ENCODE measurements around the gene FBXO44. TPM values are rescaled to one million over a fixed set of nuclear protein-coding genes. Genes with fewer than 3 reads are reported as not detected.

Gene FBXO44
- total RNA-seq, 1 experiment from 2014 or later: 19.3 TPM

- DNase-seq (ENCODE audit: low spot score): no peak
- Histone ChIP-seq H3K4me1 (ENCODE audit: insufficient read depth, low read length, poor library complexity, severe bottlenecking) (peaks cover 23% of the 10 kb centered on the region), H3K9me3 (ENCODE audit: low read depth, low read length, poor library complexity, severe bottlenecking) (no peaks in the 10 kb centered on the region), H3K27ac (ENCODE audit: low read depth, low read length, poor library complexity, severe bottlenecking) (no peak overlapping the region), H3K4me3 (ENCODE audit: low read depth, low read length, poor library complexity, severe bottlenecking) (no peak overlapping the region), H3K27me3 (replicated peaks; ENCODE audit: insufficient read depth, low read depth, low read length, poor library complexity) (no peaks in the 10 kb centered on the region), H3K36me3 (ENCODE audit: insufficient read depth, low read length, poor library complexity, severe bottlenecking) (peaks cover 10% of the 10 kb centered on the region)
- ChIA-PET POLR2A (ENCODE audit: low non-redundant PET) (no interaction called here), CTCF (no interaction called here)
- intact Hi-C loops (cut with micrococcal nuclease; ENCODE audit: unreplicated experiment): no loop called here
- TF ChIP-seq CTCF (conservative IDR thresholded peaks at IDR 0.05; ENCODE audit: low read depth, low read length) (no peak), EZH2 (IDR thresholded peaks at IDR 0.05; ENCODE audit: borderline replicate concordance, low read depth, low read length, poor library complexity, severe bottlenecking) (no peak)
- no TSS peak for BruUV-seq (replicated peaks)
These were observed 1.4 kb upstream of the FBXO44 start for GRCh38 chr1:11653101-11653860.

GRCh38 chr1:11653861-11654136 is 878 bp upstream of the FBXO44 start:
- H3K36me3 ChIP-seq (ENCODE audit: insufficient read depth, low read length, poor library complexity, severe bottlenecking): peaks cover 12% of the 10 kb centered on the region
- TF ChIP-seq EZH2 (IDR thresholded peaks at IDR 0.05; ENCODE audit: borderline replicate concordance, low read depth, low read length, poor library complexity, severe bottlenecking): no peak
- no peak for TF ChIP-seq CTCF (conservative IDR thresholded peaks at IDR 0.05; ENCODE audit: low read depth, low read length)
- BruUV-seq (replicated peaks): no TSS peak
- H3K4me3 ChIP-seq (ENCODE audit: low read depth, low read length, poor library complexity, severe bottlenecking): peak overlapping the region; percentile 64
- no peak for DNase-seq (ENCODE audit: low spot score)
- POLR2A ChIA-PET (ENCODE audit: low non-redundant PET): no interaction called here
- CTCF ChIA-PET: no interaction called here
- no peaks in the 10 kb centered on the region for H3K27me3 ChIP-seq (replicated peaks; ENCODE audit: insufficient read depth, low read depth, low read length, poor library complexity)
- intact Hi-C loops (cut with micrococcal nuclease; ENCODE audit: unreplicated experiment): no loop called here
- H3K4me1 ChIP-seq (ENCODE audit: insufficient read depth, low read length, poor library complexity, severe bottlenecking): peaks cover 23% of the 10 kb centered on the region
- no peaks in the 10 kb centered on the region for H3K9me3 ChIP-seq (ENCODE audit: low read depth, low read length, poor library complexity, severe bottlenecking)
- no peak overlapping the region for H3K27ac ChIP-seq (ENCODE audit: low read depth, low read length, poor library complexity, severe bottlenecking)

GRCh38 chr1:11654939-11655808 is 497 bp downstream of the FBXO44 start:
- Histone ChIP-seq H3K27ac (ENCODE audit: low read depth, low read length, poor library complexity, severe bottlenecking) (no peak overlapping the region), H3K36me3 (ENCODE audit: insufficient read depth, low read length, poor library complexity, severe bottlenecking) (peaks cover 15% of the 10 kb centered on the region), H3K9me3 (ENCODE audit: low read depth, low read length, poor library complexity, severe bottlenecking) (no peaks in the 10 kb centered on the region), H3K27me3 (replicated peaks; ENCODE audit: insufficient read depth, low read depth, low read length, poor library complexity) (no peaks in the 10 kb centered on the region), H3K4me3 (ENCODE audit: low read depth, low read length, poor library complexity, severe bottlenecking) (peak overlapping the region; percentile 64), H3K4me1 (ENCODE audit: insufficient read depth, low read length, poor library complexity, severe bottlenecking) (peaks cover 14% of the 10 kb centered on the region)
- DNase-seq (ENCODE audit: low spot score): no peak
- intact Hi-C loops (cut with micrococcal nuclease; ENCODE audit: unreplicated experiment): no loop called here
- no TSS peak for BruUV-seq (replicated peaks)
- ChIA-PET CTCF (interaction anchor here (0.7 kb wide), 2 partner anchors 10 to 56 kb away, joined by 4 read pairs; no protein-coding TSS in a partner anchor), POLR2A (ENCODE audit: low non-redundant PET) (interaction anchor here (0.6 kb wide), 1 partner anchor 176 kb away, joined by 3 read pairs; the partner anchor contains the start of gene DISP3)
- TF ChIP-seq EZH2 (IDR thresholded peaks at IDR 0.05; ENCODE audit: borderline replicate concordance, low read depth, low read length, poor library complexity, severe bottlenecking): no peak
- no peak for TF ChIP-seq CTCF (conservative IDR thresholded peaks at IDR 0.05; ENCODE audit: low read depth, low read length)
